Renal pelvis (tissue), 4 donors: ENCODE results near the gene ABCG2. TPM values are rescaled to one million over a fixed set of nuclear protein-coding genes. Genes with fewer than 3 reads are reported as not detected.
"Not testable (repeated sequence)": the region's sequence is repeated elsewhere in the genome, so short reads cannot be mapped to it uniquely, and the experiment has no call there.

Source experiments
- DNase-seq: peaks from one replicate; pipeline ENCODE4 v3.0.0-alpha.2; 2013
- polyA plus RNA-seq, 3 donors: library from polyadenylated mRNA; unstranded; fragments of 120-200 nt; gene quantifications; one replicate each; pipeline ENCODE4 v1.2.1, GENCODE V29; 2013; ENCODE audit not compliant: insufficient read length in 3 of 3

The ABCG2 gene
- polyA plus RNA-seq, 3 donors, result 5.9 to 6.9 (median 6.3) TPM

DNA sequence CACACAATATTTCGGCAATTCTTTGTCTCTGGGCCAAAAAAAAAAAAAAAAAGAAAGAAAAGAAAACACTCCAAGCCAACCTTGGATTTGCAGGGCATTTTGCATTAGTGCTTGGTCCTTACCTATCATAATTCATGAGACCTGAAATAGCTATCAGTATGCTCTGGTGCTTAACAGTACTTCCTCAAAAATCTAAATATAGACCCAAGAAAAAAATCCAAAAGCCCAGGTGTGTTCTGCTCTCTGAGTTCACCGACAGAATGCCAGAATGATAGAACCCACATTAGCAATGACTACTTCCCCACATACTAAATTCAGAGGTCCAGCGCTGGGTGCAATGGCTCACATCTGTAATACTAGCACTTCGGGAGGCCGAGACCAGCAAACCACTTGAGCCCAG lies 42.9 kb downstream of the ABCG2 start:
- DNase-seq, result no peak

DNA sequence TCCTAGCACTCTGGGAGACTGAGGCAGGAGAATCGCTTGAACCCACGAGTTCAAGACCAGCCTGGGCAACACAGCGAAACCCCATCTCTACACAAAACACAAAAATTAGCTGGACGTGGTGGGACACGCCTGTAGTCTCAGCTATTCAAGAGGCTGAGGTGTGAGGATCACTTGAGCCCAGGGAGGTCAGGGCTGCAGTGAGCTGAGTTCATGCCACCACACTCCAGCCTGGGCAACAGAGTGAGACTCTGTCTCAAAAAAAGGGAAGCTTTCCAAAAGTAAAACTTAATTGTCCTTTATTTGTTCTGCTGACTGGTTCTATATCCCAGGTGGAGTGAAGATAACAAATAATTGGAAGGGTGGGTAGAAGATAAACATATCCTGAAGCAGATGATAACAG lies 45.6 kb downstream of the ABCG2 start:
- no peak for DNase-seq

DNA sequence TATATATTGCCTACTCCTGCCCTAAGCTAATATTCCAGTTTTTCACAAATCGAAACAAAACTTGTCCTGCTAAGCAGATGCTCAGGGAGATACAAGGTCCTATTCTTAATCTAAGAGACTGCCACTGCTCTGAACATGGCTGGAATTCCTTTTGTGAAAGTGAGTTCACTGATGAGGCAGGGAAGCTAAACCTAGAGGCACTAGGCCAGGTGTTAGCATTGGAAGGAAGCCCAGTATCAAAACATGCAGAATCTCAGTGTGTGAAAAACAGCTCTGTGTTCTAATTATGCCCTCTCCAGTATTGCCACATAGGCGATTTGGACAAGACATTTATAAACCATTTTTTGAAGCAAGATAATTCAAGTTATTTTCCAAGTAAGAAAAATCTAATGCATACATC lies 47.6 kb downstream of the ABCG2 start:
- DNase-seq, result no peak

DNA sequence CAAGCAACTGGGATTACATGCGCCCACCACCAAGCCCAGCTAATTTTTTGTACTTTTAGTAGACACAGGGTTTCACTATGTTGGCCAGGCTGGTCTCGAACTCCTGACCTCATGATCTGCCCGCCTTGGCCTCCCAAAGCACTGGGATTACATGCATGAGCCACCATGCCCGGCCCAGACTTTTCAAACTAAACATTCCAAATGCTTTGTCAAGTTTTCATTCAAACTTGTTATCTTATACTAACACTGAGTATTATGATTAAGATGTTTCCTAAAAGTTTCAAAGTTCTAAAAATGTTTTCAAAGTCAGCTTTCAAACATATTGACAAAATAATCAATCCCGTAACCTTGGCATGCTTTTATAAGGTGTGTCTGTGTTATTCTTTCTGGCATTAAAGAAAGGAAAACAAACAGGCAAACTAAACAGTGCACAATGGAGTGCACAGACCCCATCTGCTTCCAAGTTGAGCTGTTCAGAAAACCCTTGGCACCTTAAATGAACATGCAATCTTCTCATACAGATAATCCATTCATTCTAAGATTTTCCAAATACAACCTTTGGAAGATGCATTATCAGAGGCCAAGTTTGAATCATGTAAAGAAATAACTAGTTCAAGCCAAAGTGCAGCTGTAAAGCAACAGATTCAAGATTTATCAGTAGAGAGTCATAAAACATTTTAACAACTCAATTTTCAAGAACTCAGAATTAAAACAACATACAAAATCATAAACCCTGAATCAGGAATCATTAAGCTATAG lies 49.1 kb downstream of the ABCG2 start:
- no peak for DNase-seq

DNA sequence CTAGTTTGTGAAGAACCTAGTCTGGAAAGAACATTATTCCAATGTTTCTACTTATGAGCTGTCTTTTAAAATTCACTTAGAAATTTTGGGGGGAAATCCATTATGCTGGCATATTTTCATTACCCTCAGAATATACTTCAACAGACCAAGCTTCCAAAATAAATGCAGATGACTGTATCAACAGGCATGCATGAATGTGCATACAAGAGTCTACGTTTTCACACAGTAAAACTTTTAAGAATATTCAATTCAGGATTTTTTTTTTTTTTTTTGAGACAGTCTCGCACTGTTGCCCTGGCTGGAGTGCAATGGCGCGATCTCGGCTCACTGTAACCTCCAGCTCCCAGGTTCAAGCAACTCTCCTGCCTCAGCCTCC lies 49.7 kb downstream of the ABCG2 start:
- no peak for DNase-seq

DNA sequence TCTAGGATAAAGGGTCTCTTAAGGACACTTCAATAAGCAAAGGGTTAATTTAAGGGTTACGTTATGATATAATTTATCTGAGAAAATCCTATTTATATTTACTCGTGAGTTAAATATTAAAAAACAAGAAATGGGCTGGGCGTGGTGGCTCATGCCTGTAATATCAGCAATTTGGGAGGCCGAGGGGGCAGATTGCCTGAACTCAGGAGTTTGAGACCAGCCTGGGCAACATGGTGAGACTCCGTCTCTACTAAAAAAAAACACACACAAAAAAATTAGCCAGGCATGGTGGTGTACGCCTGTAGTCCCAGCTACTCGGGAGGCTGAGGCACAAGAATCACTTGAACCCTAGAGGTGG lies 50.4 kb downstream of the ABCG2 start:
- DNase-seq, result not testable (repeated sequence)

DNA sequence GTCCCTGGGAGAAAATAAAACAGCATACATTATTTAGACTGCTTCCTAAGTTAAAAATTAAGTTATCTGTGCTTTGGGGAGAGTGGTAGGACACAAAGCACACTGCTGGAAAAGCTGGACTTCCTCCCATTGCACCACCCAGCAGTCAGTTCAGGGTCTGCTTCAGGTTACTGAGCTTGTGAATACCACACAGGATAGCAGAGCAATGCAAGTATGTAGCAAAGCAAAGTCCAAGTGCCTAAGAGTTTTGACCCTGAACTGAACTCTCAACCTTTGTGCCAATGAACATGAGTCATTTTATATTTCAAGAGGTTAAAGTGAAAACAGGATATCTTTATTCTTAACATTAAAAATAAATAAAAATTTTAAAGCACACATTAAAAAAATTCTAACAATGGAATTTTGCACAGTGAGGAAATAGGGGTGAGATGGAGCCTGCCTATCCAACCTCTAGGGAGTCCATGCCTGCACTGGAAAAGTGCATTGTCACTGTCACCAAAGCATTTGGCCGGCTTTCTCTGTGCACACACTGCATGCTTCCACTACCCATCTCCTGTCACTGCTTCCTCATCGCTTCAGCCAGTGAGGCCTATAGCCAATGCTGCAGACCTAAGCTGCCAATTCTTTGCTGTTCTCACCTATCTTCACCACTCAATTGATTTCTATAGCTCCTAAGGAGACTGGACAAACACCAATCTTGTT lies 50.9 kb downstream of the ABCG2 start:
- peak; percentile 8 for DNase-seq

DNA sequence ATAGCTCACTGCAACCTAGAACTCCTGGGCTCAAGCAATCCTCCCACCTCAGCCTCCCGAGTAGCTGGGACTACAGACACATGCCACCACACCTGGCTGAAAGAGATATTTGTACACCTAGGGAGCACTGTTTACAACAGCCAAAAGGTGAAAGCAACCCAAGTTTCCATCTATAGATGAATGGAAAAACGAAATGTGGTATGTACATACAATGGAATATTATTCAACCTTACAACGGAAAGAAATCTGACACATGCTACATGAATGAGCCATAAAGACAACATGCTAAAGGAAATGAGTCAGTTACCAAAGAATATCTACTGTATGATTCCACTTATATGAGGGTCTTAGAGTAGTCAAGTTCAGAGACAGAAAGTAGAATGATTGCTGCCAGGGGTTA lies 52.2 kb downstream of the ABCG2 start:
- DNase-seq, result no peak

DNA sequence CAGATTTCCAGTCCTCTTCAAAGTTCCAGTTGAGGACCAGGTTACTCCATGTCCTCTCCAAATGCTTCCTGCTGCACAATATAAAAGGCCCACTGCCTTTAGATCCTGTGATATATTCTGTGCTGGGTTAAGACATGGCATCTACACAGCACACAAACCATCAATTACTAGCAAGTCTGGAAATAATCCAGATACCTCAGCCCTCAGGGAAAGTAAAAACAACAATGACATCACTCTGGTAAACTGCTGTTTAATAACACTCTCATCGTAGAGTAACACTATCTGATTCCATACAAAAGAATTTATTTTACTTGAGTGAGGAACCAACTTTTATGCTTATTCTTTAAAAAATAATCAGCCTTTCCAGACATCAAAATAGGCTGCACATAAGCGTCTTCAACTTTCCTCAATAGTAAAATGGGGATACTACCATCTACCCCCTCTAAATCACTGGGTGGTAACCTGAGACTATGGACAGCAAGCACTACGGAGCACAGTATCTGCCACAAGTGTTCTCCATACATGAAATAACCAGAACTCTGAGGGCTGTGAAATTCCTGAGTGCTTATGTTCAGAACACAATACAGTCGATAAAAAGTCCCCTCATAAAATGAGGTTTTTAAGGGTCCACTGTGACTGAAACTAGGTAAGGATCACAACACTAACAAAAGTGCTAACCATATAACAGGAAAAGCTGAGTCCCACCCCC lies 53.4 kb downstream of the ABCG2 start:
- DNase-seq, result peak; percentile 21

DNA sequence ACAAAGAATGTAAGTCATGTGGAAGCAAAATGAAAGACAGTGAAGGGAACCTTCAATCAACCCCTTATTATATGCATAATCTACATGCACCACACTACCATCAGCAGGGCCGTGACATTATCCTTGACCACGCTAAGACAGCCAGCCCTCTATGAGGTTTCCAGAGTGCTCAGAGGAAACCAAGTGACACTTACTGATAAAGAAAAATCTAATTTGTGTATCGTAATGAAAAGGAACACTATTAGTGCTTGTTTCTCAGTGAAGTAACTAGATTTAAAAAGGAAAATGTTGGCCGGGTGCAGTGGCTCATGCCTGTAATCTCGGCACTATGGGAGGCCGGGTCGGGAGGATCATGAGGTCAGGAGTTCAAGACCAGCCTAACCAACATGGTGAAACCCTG lies 56.4 kb downstream of the ABCG2 start:
- no peak for DNase-seq

DNA sequence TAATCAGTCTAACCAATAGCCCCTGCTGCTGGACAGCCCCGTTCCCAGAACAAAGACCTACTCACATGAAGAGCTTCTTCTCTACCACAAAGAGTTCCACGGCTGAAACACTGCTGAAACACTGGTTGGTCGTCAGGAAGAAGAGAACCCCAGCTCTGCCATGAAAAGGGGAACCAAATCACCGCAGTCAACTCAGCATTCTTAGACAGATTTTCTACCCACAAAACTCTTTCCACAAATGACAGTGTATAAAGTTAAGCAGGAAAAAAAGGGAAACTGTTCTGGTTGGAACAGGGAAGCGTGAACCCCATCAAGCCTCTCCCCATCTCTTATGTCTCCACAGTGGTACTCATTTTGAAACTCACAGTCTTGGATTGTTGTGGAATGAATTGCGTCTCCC lies 57.3 kb downstream of the ABCG2 start:
- DNase-seq, result no peak

DNA sequence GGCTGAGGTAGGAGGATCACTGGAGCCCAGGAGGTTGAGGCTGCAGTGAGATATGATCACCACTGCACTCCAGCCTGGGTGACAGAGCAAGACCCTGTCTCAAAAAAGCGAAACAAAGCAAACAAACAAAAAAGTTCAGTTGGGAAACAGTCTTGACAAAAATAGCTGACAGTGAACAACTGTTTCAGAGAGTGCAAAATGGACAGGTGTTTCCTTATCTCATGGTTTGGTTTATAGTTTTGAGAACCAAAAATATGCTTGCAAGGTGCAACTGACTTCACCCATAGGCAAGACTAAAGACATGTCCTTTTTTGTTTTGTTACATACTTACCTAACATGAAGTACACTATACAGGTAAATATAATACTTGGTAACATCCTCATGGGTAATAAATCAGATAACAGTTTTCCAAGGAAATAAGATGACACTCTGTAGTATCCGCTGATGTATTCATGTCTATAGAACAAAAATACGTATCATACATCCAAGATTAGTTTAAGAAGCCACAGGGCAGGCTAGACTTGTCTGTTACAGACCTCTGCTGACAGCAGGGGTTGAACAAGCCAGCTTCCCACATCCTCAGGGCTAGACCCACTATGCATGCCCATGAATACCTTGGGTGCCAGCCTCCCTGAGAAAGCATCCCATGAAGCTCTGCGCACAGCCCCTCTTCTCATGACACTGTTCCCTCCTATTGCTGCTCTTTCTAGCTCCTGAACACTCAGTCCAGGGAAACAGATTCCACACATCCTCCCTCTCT lies 59.3 kb downstream of the ABCG2 start:
- DNase-seq, result no peak

DNA sequence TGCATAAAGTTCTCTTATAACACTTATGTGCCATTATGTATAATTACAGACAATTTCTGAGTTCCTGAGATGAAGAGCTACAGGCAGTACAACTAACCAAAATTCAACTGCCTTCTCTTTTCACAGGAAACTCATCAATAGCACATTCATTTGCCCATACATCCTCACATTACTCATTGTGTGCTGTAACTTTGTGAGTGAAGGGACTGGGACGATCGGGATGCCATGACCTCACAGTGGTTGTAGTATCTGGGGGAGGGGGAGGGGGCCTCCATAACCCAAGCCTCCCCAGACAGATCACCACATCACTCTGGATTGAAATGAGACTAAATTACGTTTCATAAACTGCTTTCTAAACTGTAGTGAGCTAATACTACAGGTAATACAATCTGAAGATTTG lies 60.7 kb downstream of the ABCG2 start:
- no peak for DNase-seq

DNA sequence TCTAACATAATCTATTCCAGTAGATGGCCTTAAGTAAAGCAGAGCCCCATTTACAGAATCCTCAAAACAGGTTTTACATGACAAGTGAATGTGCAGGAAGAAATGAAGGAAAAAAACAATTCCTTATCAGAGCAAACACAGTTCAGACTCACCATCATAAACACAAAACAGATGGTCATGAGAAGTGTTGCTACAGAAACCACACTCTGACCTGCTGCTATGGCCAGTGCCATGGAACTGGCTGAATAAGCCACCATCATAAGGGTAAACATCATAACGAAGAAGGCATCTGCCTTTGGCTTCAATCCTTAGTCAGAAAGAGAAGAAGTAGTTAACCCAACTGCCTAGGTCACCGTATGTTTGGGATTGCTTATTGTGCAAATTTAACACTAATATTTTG lies 61.1 kb downstream of the ABCG2 start:
- no peak for DNase-seq

DNA sequence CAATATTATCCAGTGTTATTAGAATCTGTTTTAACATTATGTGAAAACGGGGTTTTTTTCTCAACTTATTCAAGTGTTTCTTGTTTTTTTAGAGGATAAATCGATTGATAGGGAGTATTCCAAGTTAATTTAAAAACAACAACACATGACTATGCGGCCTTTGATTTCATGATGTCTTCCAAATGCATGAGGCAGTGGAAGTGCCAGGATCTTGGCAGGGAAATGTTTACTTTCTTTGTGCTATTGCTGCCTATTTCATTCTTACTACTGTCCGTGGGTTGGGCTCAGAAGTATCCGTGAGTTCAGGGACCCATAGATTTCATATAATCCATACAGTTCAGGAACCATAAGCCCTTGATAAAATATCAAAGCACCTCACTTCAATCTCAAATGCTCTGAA lies 64.6 kb downstream of the ABCG2 start:
- DNase-seq, result no peak

DNA sequence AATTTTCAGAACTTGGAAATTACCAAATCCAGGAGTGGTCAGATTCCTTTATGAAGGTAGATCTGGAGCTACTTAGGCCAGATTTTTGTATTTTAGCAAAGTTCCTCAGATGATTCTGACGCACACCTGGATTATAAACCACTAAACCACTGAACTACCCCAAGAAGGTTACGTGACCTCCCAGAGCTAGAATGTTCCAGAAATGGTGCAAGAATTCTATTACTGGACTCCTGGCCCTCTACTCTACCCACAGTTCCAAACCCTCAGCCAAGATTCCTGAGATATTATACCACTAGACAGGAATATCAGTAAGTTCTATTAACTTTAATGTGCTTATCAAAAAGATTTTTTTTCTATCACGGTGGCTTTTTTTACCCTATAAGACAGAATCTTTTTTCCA lies 67.1 kb downstream of the ABCG2 start:
- no peak for DNase-seq

DNA sequence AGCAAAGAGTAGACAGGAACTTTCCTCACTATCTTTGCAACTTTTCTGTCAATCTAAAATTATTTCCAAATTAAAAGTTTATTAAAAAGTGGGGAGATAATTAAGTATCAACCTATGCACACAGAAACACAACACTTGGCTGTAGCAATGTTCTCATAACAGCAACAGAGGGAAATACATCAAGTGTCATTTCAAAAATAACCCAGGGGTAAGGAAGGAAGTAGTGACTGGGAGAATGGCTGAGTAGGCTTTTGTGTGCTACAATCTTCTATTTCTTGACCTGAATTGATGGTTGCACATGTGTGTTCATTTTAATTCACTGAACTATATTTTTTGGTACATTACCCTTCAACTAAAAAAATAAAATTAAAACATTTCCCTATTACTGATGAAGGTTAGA lies 67.5 kb downstream of the ABCG2 start:
- DNase-seq, result no peak

DNA sequence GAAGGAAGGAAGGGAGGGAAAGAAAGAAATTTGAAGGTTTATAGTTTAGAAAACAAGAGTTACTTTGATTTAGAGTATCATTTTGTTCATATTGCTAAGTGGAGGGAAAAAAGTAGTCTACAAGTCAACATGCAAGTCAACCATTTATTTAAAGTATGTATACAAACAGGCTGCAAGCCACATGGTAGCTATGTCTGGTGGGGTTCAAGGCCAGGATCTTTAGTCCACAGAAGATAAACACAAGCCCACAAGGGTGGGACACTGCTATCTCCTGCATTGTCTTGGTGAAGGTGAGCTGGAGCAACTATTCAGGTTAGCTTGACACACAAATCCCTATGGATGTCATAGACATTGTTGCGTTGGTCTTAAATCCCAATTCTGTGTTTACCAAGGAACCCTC lies 71.4 kb downstream of the ABCG2 start:
- DNase-seq, result no peak

DNA sequence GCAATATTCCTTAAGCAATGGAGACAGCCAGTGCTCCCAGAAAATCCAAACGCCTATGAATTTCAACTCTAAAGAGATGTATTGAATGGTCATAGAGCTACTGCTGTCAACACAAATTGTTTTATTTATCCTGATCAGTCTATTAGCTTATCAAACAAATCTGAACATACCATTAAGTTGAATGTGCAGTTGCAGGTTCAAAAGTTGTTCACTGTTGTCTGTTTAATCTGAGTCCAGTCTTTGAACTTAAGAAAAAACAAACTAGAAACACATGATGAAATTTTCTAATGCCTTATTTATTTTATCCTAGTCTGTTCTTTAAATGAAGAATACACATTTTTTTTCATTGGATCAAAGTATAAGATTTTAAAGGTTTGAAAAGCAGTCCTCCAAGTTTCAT lies 77.8 kb downstream of the ABCG2 start:
- no peak for DNase-seq

DNA sequence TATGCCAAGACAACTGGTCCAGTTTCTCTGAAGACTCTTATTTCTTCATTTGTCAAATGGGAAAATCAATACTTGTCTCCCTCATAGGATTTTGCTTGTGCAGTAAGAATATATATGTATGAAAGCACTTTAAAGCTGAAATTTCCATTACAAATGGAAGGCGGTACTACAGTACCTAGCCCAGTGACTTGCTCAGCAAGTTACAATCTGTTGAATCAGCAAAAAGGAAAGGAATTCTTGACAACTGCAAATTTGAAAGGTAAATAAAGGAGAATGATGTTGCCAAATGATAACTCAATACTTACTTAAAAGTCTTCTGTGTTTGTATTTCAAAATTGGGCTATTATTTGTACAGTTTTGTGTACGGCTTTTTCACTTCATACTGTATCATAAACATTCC lies 79.9 kb downstream of the ABCG2 start:
- no peak for DNase-seq

DNA sequence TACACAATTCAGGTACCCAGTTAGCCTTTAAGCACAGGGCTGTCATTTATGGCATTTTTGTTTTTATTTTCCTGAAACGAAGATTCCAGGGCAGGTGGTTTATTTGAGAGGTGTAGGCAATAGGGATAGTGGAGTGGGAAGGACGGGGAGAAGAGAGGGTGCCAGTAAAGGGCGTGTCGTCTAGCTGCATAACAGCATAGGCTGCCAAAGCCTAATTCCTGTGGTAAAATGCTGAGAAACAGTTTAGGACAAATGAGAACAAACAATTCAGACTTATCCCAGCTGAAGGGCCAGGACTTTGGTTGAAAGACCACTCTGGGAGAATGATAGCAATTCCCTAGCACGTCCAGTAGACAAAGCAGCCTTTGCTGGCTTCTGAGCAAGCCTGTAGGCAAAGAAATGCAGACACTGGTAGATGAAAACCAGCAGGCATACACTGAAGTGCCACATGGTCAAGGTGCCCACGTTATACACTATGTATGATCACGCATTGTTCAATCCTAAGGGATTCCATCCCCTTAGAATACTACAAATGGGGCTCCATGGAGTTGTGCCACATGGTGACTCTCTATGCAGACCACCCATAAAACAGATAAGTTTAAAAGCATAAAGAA lies 80.4 kb downstream of the ABCG2 start:
- DNase-seq, result no peak

DNA sequence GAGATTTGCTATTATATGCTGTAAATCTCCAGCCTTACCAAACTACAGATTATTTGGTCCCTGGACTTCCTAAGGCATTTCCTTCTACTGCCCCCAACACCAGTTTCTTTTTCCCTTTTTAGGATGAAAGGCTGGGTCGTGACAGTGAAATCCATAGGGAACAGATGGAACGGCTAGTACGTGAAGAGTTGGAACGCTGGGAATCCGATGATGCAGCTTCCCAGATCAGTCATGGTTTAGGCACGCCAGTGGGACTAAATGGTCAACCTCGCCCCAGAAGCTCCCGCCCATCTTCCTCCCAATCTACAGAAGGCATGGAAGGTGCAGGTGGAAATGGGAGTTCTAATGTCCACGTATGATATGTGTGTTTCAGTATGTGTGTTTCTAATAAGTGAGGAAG lies 83.1 kb downstream of the ABCG2 start:
- no peak for DNase-seq
